ENCODE data around the gene DCAF8L1. TPM values are rescaled to one million over a fixed set of nuclear protein-coding genes. Genes with fewer than 3 reads are reported as not detected.

DCAF8L1 gene
- total and polyA plus RNA-seq, 2 of the 4 experiments (the other 2 are of a cell fraction): not detected

GRCh38 chrX:27953171-27953570, 28.1 kb downstream of the DCAF8L1 start:
- dilution Hi-C loops (cut with HindIII; ENCODE audit: low sequenced_read_pairs, unreplicated experiment) (no loop called here), intact Hi-C loops (cut with micrococcal nuclease) (no loop called here), in situ Hi-C loops (cut with MboI; ENCODE audit: low sequenced_read_pairs) (no loop called here)
- Histone ChIP-seq H4K8ac (ENCODE audit: low read depth in 2 of 2, low read length in 2 of 2) (no peak overlapping the region), H2BK15ac (ENCODE audit: low read depth, low read length) (no peak overlapping the region), H3K14ac (replicated peaks; ENCODE audit: low read depth, low read length) (no peak overlapping the region), H3K9ac (ENCODE audit: low read depth, low read length) (no peak overlapping the region), H3K18ac (ENCODE audit: low read depth, low read length) (no peak overlapping the region), H3K4me1 (ENCODE audit: control insufficient read depth, insufficient read depth, low read length) (no peaks in the 10 kb centered on the region), H2AK9ac (replicated peaks; ENCODE audit: low read depth, low read length, poor library complexity) (no peak overlapping the region), H3K9me3 (ENCODE audit: control insufficient read depth, insufficient read depth, low read length) (no peaks in the 10 kb centered on the region), H3K36me3 (ENCODE audit: control insufficient read depth, insufficient read depth, low read length) (no peaks in the 10 kb centered on the region), H2AFZ (replicated peaks; ENCODE audit: low read length, poor library complexity) (no peak overlapping the region), H3K4me3 (ENCODE audit: insufficient read depth, low read depth, low read length) (no peak overlapping the region), H4K91ac (ENCODE audit: insufficient read depth, low read depth, low read length) (no peak overlapping the region), H3K4me2 (ENCODE audit: low read depth, low read length) (no peak overlapping the region), H2AK5ac (ENCODE audit: low read depth, low read length) (no peak overlapping the region), H2BK120ac (ENCODE audit: low read depth, low read length) (no peak overlapping the region), H3K27me3 (ENCODE audit: control insufficient read depth, insufficient read depth, low read length) (no peaks in the 10 kb centered on the region), H3K23ac (ENCODE audit: low read depth, low read length) (no peak overlapping the region), H3K79me1 (ENCODE audit: low read depth in 1 of 2, low read length in 2 of 2) (no peaks in the 10 kb centered on the region), H3K9me1 (ENCODE audit: insufficient read depth, low read length) (no peaks in the 10 kb centered on the region), H3K4ac (ENCODE audit: low read depth, low read length) (no peak overlapping the region), H4K20me1 (ENCODE audit: insufficient read depth, low read length) (no peaks in the 10 kb centered on the region), H3K56ac (ENCODE audit: extremely low read depth, insufficient read depth, low read length) (no peak overlapping the region), H3K27ac (ENCODE audit: insufficient read depth, low read length) (no peak overlapping the region), H2BK20ac (ENCODE audit: low read depth, low read length) (no peak overlapping the region), H2BK5ac (ENCODE audit: low read depth, low read length, poor library complexity, severe bottlenecking) (no peak overlapping the region), H4K5ac (ENCODE audit: low read depth, low read length) (no peak overlapping the region)
- DNase-seq (no peak), ATAC-seq (ENCODE audit: low read depth) (no peak)
- no TSS peak for BruUV-seq (replicated peaks)
- TF ChIP-seq FOS (IDR thresholded peaks at IDR 0.05; ENCODE audit: low read depth, low read length) (no peak), MXI1 (IDR thresholded peaks at IDR 0.05; ENCODE audit: borderline replicate concordance, low read depth, low read length) (no peak), SMC3 (IDR thresholded peaks at IDR 0.05; ENCODE audit: low read depth, low read length) (no peak), CHD1 (IDR thresholded peaks at IDR 0.05; ENCODE audit: low read depth, low read length) (no peak)
- WGBS, 2 experiments (ENCODE audit: extremely low coverage in 2 of 2, insufficient read length in 1 of 2): no CpG with 5 or more reads among the region's 1 CpG
- ChIA-PET POLR2A (ENCODE audit: unreplicated experiment) (no interaction called here), CTCF (no interaction called here)
